Upper lobe of left lung (tissue), 6 donors: ENCODE data around the gene GSAP. TPM values are rescaled to one million over a fixed set of nuclear protein-coding genes. Genes with fewer than 3 reads are reported as not detected.
"Not testable (repeated sequence)": the region's sequence is repeated elsewhere in the genome, so short reads cannot be mapped to it uniquely, and the experiment has no call there.

Source experiments
- ATAC-seq, 2 donors: fragments of 200-7000 bp; cut with Tn5 transposase; one replicate each; pipeline ENCODE4 v1.9.1; 2022; ENCODE audit warnings: mild to moderate bottlenecking in 2 of 2, moderate library complexity in 2 of 2; ENCODE audit not compliant: low FRiP score in 2 of 2
- DNase-seq, 2 donors: peaks; one replicate each; pipeline ENCODE4 v3.0.0-alpha.2; 2019 to 2020
- H3K27ac ChIP-seq, 4 donors: fragments of 200-600 bp; sonication (generic); one replicate each; pipeline ENCODE4 v1.5.1; 2016 to 2019
- H3K27me3 ChIP-seq, 4 donors: fragments of 200-600 bp; sonication (generic); one replicate each; pipeline ENCODE4 v1.5.1; 2017 to 2019
- H3K36me3 ChIP-seq, 4 donors: fragments of 200-600 bp; sonication (generic); one replicate each; pipeline ENCODE4 v1.5.1; 2016 to 2019
- H3K4me1 ChIP-seq, 4 donors: fragments of 200-600 bp; sonication (generic); one replicate each; pipeline ENCODE4 v1.5.1; 2018 to 2019
- H3K4me3 ChIP-seq, 4 donors: fragments of 200-600 bp; sonication (generic); one replicate each; pipeline ENCODE4 v1.5.1; 2017 to 2019; ENCODE audit warnings: mild to moderate bottlenecking in 2 of 4, moderate library complexity in 1 of 4
- H3K9me3 ChIP-seq, 4 donors: fragments of 200-600 bp; sonication (generic); one replicate each; pipeline ENCODE4 v1.5.1; 2018 to 2019
- CTCF ChIP-seq, 6 experiments: fragments of 450-650 bp in 4 of 6; fragments of 200-600 bp in 2 of 6; sonication (generic) in 2 of 6; IDR thresholded peaks; one replicate each; pipeline ENCODE4 v1.5.1; 2016 to 2019; ENCODE audit warnings: antibody characterized with exemption in 6 of 6
- EP300 ChIP-seq, 4 donors: sonication (generic); formaldehyde crosslinking; IDR thresholded peaks; one replicate each; pipeline ENCODE4 v1.5.1; 2017; ENCODE audit warnings: antibody characterized with exemption in 4 of 4, control low read depth in 2 of 4
- POLR2A ChIP-seq, 4 donors: fragments of 450-650 bp; IDR thresholded peaks; one replicate each; pipeline ENCODE4 v1.5.1; 2016 to 2017; ENCODE audit warnings: antibody characterized with exemption in 4 of 4, mild to moderate bottlenecking in 2 of 4
- POLR2AphosphoS5 ChIP-seq, 2 donors: sonication (generic); formaldehyde crosslinking; IDR thresholded peaks; one replicate each; pipeline ENCODE4 v1.5.1; 2017; ENCODE audit warnings: antibody characterized with exemption in 2 of 2
- WGBS, 2 donors: methylation state at CpG; one replicate each; pipeline ENCODE4 v1.1.5; 2017 to 2018; 5-methylcytosine and 5-hydroxymethylcytosine counted together
- total RNA-seq, 6 donors: library from RNA; depleted of rRNA in 4 of 6; stranded (reverse); fragments of >200 nt in 4 of 6; gene quantifications; one replicate each; pipeline versions ENCODE4 v1.1.0 to v1.2.1, GENCODE V29; 2016 to 2021
- donor health status: DM: no; HTN: no; CAD: no; lungs with moderate emphysema.
- donor health status: DM: no; HTN: yes; CAD: no; lungs with severe emphysema.

GSAP gene
- total RNA-seq, 6 donors from 2014 or later = 44.0 to 160 (median 73.8) TPM

- Histone ChIP-seq H3K27me3 (no peaks in the 10 kb centered on the region), H3K4me3 (no peak overlapping the region), H3K9me3 (no peaks in the 10 kb centered on the region), H3K27ac (no peak overlapping the region), H3K4me1 (peaks cover 8 to 35% (median 14%) of the 10 kb centered on the region in 4 donors), H3K36me3 (no peaks in the 10 kb centered on the region)
- no peak for TF ChIP-seq CTCF (IDR thresholded peaks at IDR 0.05)
- no peak for TF ChIP-seq POLR2A (IDR thresholded peaks at IDR 0.05)
- TF ChIP-seq POLR2AphosphoS5 (IDR thresholded peaks at IDR 0.05) = no peak
- TF ChIP-seq EP300 (IDR thresholded peaks at IDR 0.05) = no peak
- WGBS, 2 donors = 60 to 66% methylated on average over 4 of the region's 4 CpGs
- DNase-seq = no peak
- ATAC-seq = no peak
Observed at GRCh38 chr7:77456696-77457095, 40.5 kb upstream of the GSAP start.

- ATAC-seq (peak in 1 of 2 donors; percentile 86), DNase-seq (peak in 1 of 2 donors; percentile 34)
- 87 to 92% methylated on average over 3 of the region's 3 CpGs for WGBS, 2 donors
- Histone ChIP-seq H3K36me3 (no peaks in the 10 kb centered on the region), H3K9me3 (no peaks in the 10 kb centered on the region), H3K4me1 (peaks cover 8 to 29% (median 14%) of the 10 kb centered on the region in 4 donors), H3K27ac (no peak overlapping the region), H3K27me3 (no peaks in the 10 kb centered on the region), H3K4me3 (no peak overlapping the region)
- TF ChIP-seq POLR2AphosphoS5 (IDR thresholded peaks at IDR 0.05) (no peak), CTCF (IDR thresholded peaks at IDR 0.05) (no peak), POLR2A (IDR thresholded peaks at IDR 0.05) (no peak), EP300 (IDR thresholded peaks at IDR 0.05) (no peak)
Observed at GRCh38 chr7:77455321-77455720, 39.2 kb upstream of the GSAP start.

GRCh38 chr7:77454802-77455201, 38.7 kb upstream of the GSAP start:
- Histone ChIP-seq H3K4me1 (peaks cover 8 to 29% (median 14%) of the 10 kb centered on the region in 4 donors), H3K36me3 (no peaks in the 10 kb centered on the region), H3K27me3 (no peaks in the 10 kb centered on the region), H3K9me3 (no peaks in the 10 kb centered on the region), H3K27ac (no peak overlapping the region), H3K4me3 (no peak overlapping the region)
- peak; percentile 18 to 51 for ATAC-seq
- no peak for DNase-seq
- WGBS, 2 donors = 68 to 80% methylated on average over 4 of the region's 4 CpGs
- TF ChIP-seq POLR2A (IDR thresholded peaks at IDR 0.05) (no peak), CTCF (IDR thresholded peaks at IDR 0.05) (no peak), EP300 (IDR thresholded peaks at IDR 0.05) (peak in 1 of 4 donors; percentile 6), POLR2AphosphoS5 (IDR thresholded peaks at IDR 0.05) (no peak)

DNA sequence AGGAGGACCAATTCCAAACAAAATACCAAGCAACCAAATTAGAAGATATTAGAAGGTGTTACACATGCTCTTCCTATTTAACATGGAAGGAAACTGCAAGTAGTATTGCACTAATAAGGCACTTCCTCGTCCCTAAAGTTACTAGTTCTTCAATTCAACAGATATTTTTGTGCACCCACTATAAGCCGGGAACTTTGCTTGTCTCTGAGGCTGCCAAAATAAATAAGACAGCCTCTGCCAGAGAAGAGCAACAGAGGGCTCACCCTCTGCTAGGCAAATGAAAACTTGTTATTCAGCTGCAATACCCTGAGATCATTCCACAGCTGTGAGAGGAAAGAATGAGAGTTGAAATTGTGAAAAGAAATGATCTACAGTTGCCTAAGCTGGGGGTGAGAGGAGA, 37.4 kb upstream of the GSAP start:
- DNase-seq (no peak), ATAC-seq (peak in 1 of 2 donors; percentile 68)
- H3K9me3 ChIP-seq = no peaks in the 10 kb centered on the region
- H3K4me1 ChIP-seq = peaks cover 8 to 29% (median 12%) of the 10 kb centered on the region in 4 donors
- H3K36me3 ChIP-seq = no peaks in the 10 kb centered on the region
- TF ChIP-seq POLR2A (IDR thresholded peaks at IDR 0.05) = no peak
- no peak for TF ChIP-seq POLR2AphosphoS5 (IDR thresholded peaks at IDR 0.05)
- no peak for TF ChIP-seq CTCF (IDR thresholded peaks at IDR 0.05)
- TF ChIP-seq EP300 (IDR thresholded peaks at IDR 0.05) = no peak
- H3K27ac ChIP-seq = peak overlapping the region in 3 of 4 donors; percentile 6 to 49 (median 29)
- no peaks in the 10 kb centered on the region for H3K27me3 ChIP-seq
- no peak overlapping the region for H3K4me3 ChIP-seq
- 8 to 9% methylated on average over 2 of the region's 2 CpGs for WGBS, 2 donors

DNA sequence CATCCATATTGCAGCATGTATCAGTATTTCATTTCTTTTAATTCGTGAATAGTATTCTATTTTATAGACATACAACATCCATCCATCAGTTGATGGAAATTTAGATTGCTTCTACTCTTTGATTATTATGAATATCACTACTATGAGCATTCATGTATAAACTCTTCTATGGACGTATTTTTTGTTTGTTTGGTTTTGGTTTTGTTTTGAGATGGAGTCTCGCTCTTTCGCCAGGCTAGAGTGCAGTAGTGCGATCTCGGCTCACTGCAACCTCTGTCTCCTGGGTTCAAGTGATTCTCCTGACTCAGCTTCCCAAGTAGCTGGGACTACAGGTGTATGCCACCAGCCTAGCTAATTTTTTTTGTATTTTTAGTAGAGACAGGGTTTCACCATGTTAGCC, 35.8 kb upstream of the GSAP start:
- ATAC-seq, H3K9me3 ChIP-seq, H3K4me3 ChIP-seq, H3K36me3 ChIP-seq, DNase-seq, H3K27me3 ChIP-seq, H3K27ac ChIP-seq: not testable (repeated sequence)
- H3K4me1 ChIP-seq = peaks cover 8 to 29% (median 12%) of the 10 kb centered on the region in 4 donors
- WGBS, 2 donors = 95% methylated on average over 6 of the region's 6 CpGs
